GM21367 (cell line): Measurements from ENCODE around the gene SNCG.
"Not testable (repeated sequence)": the region's sequence is repeated elsewhere in the genome, so short reads cannot be mapped to it uniquely, and the experiment has no call there.

Source experiments
- ATAC-seq: cut with Tn5 transposase; IDR thresholded peaks from one replicate; pipeline ENCODE4 v1.9.1; 2021; ENCODE audit not compliant: unreplicated experiment

Gene SNCG

GRCh38 chr10:86944907-86945306, 13.5 kb upstream of the SNCG start:
- no peak for ATAC-seq

GRCh38 chr10:86945361-86946212, 12.8 kb upstream of the SNCG start:
- no peak for ATAC-seq

DNA sequence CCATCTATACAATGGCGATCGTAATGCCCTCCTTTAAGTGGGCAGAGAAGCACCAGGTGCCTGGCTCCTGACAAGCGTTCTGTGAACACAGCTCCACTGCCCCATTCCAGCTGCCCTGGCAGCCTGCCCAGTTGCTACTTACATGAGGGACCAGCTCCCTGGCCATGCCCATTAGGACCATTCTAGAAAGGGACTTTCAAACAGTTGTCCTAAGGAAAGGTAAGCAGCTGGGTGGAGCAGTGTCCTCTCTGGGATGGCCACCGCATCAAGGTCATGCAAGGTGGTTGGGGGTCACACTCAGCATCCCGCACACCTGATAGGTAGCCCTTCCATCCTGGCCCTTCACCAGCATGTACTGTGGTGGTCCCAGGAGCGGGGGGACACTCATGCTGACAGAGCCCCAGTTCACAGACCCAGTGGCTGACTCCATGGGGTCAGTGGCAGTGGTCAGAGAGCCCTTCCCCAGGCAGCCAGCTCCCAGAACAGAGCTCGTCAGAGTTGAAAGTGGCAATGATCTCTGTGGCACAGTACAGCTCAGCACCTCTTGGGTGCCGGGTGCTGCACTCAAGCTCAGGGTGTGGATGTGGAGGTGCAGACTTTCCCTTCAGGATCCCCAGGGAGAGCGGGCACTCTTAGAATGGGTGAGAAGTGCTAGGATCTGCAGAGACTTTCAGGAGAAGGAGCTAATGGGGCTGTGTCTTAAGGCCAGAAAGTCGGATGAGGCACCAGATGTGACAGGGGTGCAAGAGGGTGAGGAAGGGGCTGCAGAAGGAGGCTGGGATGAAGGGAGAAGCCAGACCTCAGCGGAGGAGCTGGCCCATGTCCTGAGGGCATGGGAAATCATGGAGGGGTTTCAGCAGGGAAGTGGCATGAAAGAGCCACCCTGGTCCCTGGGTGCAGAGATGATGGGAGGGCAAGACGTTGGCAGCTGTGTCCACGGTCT, 11.9 kb upstream of the SNCG start:
- no peak for ATAC-seq

- ATAC-seq = not testable (repeated sequence)
Measured at GRCh38 chr10:86947806-86948205, 10.6 kb upstream of the SNCG start.

DNA sequence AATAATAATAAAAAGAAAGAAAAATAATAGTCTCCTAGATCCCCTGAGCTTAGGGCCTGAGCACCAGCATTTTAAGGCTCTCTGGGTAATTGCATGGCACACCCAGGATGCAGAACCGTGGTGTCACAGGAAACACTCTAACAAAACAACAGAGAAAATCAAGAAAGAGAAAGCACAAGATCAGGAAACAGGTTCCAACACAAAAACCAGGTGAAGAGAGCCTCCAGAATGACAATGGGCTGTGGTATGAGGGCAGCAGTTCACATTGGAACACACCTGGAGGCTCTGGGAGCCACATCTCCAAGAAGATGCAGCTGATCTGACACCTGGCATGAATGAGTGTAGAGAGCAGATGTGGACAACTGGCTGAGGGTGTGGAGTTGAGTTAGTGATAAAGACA, 8.1 kb upstream of the SNCG start:
- ATAC-seq = no peak

DNA sequence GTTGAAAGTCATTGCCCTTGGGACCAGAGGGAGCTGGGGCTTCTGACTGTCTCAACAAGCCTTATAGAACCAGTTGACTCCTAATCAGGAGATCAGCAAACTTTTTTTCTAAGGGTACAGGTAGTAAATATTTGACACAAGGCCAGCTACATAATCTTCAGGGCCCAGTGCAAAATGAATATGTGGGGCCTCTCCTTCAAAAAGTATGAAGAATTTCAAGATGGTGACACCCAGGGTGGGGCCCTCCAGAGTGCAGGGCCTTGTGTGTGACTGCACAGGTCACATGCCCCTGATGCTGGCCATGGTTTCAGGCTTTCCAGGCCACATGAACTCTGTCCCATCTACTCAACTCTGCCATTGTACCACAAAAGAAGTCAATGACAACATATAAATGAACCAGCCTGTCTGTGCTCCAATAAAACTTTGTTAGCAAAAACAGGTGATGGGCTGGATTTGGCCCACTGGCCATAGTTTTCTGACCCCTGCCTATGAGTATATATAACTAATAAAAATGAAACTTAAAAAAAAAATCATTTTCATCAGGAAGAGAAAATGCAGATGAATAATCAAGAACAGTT, 7.1 kb upstream of the SNCG start:
- no peak for ATAC-seq

DNA sequence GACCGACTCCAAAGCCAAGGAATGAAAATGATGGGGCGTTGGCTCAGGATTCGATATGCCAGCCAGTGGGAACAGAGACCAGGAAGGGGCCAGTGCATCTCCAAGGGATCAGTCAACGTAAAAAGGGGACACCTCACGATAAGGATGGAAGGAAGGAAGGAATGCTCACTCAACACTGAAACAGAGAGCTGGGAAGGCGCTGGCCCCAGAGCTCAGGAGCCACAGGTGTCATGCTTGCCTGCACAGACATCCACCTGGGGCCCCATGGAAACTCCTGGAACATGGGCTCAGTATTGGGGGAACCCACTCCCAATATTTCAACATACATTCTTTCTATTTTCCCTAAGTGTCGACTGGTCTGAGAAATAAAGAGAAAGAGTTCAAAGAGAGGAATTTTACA, 6.3 kb upstream of the SNCG start:
- no peak for ATAC-seq

GRCh38 chr10:86952697-86953096, 5.7 kb upstream of the SNCG start:
- ATAC-seq = not testable (repeated sequence)

DNA sequence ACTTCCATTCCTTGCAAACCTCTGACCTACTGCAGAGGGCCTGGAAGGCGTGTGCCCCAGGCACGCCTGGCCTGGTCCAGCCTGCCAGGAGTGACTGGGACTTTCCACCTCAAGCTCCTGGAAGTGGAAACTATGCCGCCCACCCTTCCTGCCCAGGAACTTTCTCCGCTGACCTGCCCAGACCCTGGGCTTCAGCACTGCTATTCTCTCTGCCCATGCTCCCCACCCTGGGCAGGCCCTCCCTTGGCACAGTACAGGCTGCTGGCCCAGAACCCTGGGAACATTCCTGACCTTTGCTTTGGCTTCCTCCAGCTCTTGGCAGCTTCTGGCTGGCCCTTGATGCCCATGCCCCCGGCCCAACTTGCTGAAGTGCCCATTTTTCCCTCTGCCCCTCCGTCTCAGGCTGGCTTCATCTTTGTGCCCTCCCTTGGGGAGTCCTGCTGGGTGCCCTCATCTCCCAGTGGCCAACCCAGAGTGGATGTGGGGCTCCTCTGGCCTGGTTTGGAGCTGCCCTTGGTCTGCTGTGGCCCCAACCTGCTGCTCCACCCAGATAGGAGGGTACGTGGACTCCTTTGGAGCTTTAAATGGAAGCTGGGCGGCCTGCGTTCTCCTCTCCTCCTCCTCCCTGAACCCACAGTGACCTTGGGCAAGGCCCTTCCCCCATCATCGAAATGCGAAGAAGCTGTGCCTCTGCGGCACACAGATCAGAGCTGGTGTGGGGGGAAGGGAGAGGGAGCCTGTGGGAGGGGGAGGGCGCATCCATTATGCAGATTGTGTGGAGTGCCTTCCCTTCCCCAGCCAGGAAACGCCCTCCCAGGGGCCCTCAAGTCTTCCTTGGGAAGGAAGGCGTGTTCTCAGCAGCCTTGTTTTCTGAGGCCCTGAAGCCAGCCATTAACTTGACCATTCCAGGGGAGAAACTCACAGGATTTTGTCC, 4.4 kb upstream of the SNCG start:
- ATAC-seq = no peak

DNA sequence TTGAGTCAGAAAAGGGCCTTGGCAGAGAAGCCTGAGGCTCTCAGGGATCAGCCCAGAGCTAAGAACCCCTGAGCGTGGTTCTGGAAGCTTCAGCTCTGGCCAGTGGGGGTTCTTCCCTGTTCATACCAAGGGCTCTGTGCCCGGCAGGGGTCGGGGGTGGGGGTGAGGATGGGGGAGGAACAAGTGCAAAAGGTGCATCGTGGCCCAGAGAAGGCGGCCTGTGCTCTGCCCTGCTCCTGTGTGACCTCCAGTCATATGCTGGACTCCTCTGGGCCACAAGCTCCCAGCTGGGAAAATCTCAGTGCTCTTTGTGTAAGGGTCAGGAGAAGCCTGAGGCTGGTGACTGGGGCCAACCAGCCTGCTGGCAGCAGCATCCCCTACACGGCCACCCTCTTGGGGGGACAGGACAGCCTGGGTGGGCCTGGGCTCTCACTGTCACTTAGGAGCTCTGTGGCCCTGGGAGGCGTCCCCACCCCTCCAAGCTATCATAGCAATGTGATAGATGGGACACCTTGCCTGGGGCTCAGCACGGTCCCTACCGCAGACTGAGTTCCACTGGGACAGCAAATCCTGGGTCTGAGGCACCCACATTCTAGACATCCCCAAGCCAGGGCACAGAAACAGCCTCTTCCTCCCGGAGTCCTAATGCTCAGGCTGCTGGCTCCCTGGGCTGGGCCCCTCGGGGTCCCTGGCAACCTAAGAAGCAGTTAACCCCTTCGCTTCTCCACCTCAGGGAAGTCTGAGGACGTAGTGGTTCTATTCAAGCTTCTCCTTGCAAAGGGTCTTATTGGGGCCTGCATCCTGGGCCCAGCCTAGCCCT, 3.5 kb upstream of the SNCG start:
- ATAC-seq = no peak

- ATAC-seq = no peak
Measured at GRCh38 chr10:86955501-86956194, 2.8 kb upstream of the SNCG start.

GRCh38 chr10:86956195-86956847, 2.1 kb upstream of the SNCG start:
- ATAC-seq = no peak

DNA sequence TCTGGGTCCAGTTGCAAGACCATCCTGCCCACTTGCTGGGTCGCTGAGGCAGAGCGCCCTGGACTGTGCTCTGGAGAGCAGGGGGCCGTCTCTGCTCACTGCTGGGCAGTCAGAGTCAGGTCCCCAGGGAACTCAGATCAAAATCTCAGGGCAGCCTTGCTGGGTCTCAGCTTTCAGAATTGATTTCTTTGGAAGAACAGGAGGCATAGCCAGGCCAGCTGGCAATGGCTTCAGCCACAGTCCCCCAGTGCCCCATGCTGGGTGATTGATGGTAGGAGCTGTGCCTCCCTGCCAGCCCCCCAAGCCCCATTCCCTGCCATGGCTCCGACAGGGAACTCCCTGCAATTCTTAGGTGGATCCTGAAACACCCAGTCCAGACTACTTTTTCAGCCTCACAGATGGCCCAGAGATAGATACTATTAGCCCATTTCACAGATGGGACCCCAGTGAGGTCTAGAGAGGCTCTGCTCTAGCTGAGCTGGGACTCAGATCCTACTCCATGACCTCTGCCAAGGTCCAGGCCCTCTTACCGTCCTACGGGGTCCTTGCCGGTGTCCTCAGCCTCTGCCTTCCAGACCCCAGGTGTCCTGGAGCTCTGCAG, 1.5 kb upstream of the SNCG start:
- ATAC-seq = no peak

DNA sequence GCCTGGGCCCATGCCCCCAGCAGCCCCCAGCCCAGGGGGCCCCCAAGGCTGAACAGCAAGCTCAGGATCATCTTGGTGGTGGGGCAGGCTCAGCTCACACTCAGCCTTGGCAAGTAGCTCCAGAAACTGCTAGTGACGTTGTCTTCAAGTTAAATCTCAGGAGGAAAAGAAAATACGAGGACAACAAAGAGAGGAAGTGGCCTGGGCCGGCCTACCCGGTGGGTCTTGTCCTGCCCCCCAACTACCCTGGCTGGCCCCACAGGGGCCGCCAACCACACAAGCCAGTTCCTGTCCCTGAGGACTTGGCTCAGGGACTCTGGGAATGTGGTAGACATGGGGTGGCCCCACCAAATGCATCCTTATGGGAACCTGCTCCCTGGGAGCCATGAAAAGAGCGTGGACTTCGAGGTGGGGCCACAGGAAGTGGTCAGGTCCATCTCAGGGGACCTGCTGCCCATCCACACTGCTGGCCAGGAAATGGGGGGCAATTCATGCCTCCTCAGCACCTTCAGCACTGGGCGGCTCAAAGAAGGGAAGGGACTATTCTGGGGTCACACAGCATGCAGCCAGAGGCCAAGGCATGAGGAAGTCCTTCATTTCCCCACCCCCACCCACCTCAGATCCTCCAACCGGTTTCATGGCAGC, 806 bp upstream of the SNCG start, which contains the start of gene MMRN2:
Gene MMRN2, minus strand, starts transcription at position 145 of the 645 bp plus-strand sequence. Its CDS starts 74 bp downstream, at position 71.
- no peak for ATAC-seq

DNA sequence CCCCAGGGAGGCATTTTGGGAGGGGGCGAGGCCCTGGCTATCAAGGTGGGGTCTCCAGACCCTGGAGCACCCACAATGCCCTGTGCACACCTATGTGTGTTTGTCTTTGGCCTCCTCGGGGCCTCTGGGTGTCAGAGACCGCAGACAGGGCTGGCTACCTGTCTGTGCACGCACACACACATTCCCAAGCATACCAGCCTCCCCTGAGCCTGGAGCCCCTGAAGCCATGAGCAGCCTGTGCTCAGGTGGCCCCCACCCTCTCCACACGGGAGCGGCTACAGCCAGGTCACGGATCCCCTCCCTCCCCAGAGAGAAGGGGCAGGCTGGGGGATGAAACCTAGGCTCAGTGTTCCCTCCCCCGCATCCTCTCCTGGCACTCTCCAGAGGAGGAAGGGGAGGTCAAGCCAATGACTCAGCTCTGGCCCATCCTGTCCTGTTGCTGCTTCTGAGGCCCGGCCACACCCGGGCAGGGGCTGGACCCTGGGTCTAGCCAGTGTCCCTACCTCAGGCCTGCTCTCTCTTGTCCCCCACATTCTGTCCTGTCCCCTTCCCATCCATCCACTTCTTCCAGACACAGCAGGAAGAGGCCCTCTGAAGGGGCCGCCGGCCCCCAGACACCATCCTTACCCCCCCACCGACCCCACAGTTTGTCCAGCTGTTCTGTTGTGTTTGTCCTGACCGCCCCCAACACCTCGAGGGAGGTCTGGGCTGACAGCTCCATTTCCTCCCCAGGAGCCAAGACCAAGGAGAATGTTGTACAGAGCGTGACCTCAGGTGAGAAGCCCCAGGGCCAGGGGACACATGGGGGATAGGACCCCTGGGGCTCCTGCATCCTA, 720 bp downstream of the SNCG start:
- ATAC-seq = no peak

DNA sequence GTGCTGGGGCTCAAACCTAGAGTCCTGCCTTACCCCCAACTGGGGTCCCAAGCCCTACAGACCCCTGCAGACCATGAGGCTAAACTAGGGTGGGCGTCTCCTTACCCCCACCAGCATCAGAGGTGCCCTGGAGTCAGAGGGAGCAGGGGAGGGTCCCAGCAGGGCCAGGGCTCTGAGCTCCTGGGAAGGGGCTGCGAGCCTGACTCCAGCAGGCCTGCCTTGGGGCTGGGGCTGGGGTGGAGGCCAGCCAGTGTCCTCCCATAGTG, 1.3 kb downstream of the SNCG start:
- ATAC-seq = no peak
